ENCODE data around the gene SMTNL1.

DNA sequence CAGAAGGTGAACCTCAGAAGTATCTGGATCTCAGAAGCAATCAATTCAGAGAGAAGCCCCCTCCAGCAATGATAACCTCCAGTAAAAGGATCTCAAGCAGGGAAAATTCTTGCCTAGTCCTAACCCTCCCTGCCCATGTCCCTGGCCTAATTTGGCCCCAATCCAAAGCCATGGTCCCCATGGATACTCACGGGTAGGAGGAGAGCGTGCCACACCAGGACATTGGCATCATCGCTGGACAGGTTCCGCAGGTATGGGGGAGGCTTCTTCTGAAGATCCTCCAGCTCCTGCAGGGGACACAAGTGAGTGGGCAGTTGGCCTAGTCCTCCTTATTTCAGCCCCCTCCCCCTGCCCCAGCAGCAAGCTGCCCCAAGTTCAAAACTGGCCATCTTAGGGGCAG lies 22.8 kb downstream of the SMTNL1 start:
- TF ChIP-seq, protein P1, sequence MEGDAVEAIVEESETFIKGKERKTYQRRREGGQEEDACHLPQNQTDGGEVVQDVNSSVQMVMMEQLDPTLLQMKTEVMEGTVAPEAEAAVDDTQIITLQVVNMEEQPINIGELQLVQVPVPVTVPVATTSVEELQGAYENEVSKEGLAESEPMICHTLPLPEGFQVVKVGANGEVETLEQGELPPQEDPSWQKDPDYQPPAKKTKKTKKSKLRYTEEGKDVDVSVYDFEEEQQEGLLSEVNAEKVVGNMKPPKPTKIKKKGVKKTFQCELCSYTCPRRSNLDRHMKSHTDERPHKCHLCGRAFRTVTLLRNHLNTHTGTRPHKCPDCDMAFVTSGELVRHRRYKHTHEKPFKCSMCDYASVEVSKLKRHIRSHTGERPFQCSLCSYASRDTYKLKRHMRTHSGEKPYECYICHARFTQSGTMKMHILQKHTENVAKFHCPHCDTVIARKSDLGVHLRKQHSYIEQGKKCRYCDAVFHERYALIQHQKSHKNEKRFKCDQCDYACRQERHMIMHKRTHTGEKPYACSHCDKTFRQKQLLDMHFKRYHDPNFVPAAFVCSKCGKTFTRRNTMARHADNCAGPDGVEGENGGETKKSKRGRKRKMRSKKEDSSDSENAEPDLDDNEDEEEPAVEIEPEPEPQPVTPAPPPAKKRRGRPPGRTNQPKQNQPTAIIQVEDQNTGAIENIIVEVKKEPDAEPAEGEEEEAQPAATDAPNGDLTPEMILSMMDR (IDR thresholded peaks at IDR 0.05; ENCODE audit: low read depth, low read length, missing input control) = no peak
- TF ChIP-seq TAF1 (conservative IDR thresholded peaks at IDR 0.05) (no peak), YY1 (IDR thresholded peaks at IDR 0.05) (no peak), RAD21 (IDR thresholded peaks at IDR 0.05) (no peak), GABPA (IDR thresholded peaks at IDR 0.05 in 1 of 2, conservative IDR thresholded peaks at IDR 0.05 in 1 of 2) (no peak)
